ENCODE results near the gene FASTK.

DNA sequence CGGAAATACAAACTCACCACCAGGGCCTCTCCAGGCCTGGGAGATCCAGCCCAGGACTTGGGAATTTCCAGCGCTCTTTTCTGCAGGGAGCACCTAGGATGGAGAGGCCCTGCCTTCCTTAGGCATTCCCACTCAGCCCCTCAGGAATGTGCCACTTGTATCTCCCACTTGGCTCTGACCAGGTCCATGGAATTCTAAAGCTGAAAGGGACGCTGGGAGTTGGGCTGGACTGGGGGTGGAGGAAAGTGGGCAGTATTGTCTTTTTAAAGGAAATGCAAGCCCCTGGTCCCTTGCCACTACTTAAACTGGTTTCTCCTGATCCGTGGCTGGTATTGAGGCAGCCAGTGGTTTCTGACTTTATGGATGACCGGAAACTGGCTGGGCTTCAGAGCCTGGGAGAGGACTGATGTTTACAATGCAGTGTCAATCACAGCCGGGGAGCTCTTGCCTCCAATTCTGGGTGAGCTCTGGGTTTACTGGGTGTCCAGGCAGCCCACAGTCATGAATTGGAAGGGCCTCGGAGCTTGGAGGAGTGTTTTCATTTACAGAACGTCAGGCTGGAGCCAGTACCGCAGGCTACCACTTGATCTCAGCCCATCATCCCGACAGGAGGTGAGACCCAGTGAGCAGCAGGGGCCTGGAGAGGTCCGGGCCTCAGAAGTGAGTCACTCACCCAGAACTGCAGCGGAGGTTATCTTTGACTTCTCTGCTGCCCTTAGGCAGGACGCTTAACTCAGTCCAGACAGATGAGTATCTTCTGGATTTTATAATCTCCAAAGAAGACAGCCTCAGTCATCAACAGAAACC lies 32.9 kb upstream of the FASTK start:
- TF ChIP-seq EZH2 (IDR thresholded peaks at IDR 0.05) (no peak), EZH2phosphoT487 (IDR thresholded peaks at IDR 0.05; ENCODE audit: borderline replicate concordance) (no peak), SIN3A (IDR thresholded peaks at IDR 0.05; ENCODE audit: low read depth) (no peak), CTCF (IDR thresholded peaks at IDR 0.05 in 2 of 3, conservative IDR thresholded peaks at IDR 0.05 in 1 of 3; ENCODE audit: borderline replicate concordance in 1 of 3, insufficient read depth in 1 of 3, low read depth in 2 of 3, low read length in 2 of 3) (no peak; a peak in 1 of 6 replicates), POLR2AphosphoS5 (IDR thresholded peaks at IDR 0.05; ENCODE audit: low read depth, low read length) (no peak), ZNF274 (IDR thresholded peaks at IDR 0.05; ENCODE audit: low read depth, low read length) (no peak), POLR2A (IDR thresholded peaks at IDR 0.05; ENCODE audit: borderline replicate concordance, extremely low read depth, insufficient read depth, insufficient read length) (no peak), ZFX (IDR thresholded peaks at IDR 0.05) (no peak), SRF (IDR thresholded peaks at IDR 0.05; ENCODE audit: low read depth) (no peak)
- TF ChIP-seq, protein P1, sequence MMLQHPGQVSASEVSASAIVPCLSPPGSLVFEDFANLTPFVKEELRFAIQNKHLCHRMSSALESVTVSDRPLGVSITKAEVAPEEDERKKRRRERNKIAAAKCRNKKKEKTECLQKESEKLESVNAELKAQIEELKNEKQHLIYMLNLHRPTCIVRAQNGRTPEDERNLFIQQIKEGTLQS (IDR thresholded peaks at IDR 0.05), result no peak

All from HCT116 (cell line).